Measurements from ENCODE around the gene SERPINC1. TPM values are rescaled to one million over a fixed set of nuclear protein-coding genes. Genes with fewer than 3 reads are reported as not detected.

The SERPINC1 gene
- total and polyA plus RNA-seq, 10 of the 15 experiments (the other 5 are each of a cell fraction or from before 2014, with no cell fraction given) = 0.11 to 0.44 TPM; not detected in 8

DNA sequence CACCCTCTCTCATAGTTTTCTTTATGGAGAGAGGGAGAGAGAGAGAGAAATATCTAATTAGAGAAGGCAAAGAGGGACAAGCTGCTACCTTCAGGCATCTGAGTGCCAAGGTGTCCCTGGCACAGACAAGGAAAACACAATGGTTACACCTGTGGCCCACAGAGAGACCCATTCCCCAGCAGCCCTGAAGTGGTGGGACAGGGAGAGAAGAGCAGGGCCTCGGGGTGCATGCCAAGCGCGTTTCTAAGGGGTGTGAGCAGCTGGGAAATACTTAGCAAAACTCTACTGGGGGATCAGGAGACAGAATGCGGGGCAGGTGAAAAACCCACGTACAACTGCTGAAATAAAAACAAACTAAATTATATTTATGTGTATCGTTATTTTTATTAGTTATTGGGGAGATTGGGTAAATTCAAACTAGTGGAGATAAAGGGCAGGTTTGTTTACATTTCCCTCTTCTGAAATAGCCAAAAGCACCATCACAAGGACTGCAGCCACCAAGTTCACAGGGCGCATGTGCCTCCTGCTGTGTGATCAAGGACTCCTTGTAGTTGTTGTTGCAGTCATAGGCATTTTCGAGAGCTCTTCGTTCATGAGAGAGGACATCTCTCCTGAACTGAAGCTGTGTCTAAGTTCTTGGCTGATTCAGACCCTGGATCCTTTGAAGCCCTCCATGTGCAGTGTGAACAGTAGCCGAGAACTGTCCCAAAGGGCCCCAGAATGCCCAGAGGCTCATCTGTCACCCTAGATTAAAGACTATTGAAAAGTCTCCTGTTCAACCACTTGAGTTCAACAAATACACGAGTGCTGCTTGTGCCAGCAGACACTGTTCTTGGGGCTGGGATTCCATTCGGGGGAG is 737 bp upstream of the SERPINC1 start:
- H3K4me3 ChIP-seq = no peak overlapping the region
- SMC1A ChIA-PET (ENCODE audit: uncharacterized antibody, unreplicated experiment) = interaction anchor here (1.6 kb wide), 1 partner anchor 147 kb away, joined by 3 read pairs; no protein-coding TSS in a partner anchor
- no peaks in the 10 kb centered on the region for H3K79me2 ChIP-seq (ENCODE audit: control insufficient read depth, insufficient read depth, low read length)
- no peaks in the 10 kb centered on the region for H3K36me3 ChIP-seq (ENCODE audit: control insufficient read depth in 2 of 2, insufficient read depth in 2 of 2, low read length in 1 of 2)
- RAD21 ChIA-PET (ENCODE audit: unreplicated experiment) = no interaction called here
- TF ChIP-seq NR2F1 (conservative IDR thresholded peaks at IDR 0.05) = no peak
- H3K4me1 ChIP-seq (ENCODE audit: control insufficient read depth, insufficient read depth, low read length) = no peaks in the 10 kb centered on the region
- no peaks in the 10 kb centered on the region for H3K9me3 ChIP-seq (replicated peaks; ENCODE audit: control insufficient read depth, insufficient read depth, low read length)
- in situ Hi-C loops (cut with MboI) = no loop called here
- ATAC-seq (no peak), DNase-seq (ENCODE audit: low read depth, low spot score) (no peak), FAIRE-seq (no peak)
- H3K4me2 ChIP-seq (ENCODE audit: control insufficient read depth, insufficient read depth) = no peak overlapping the region
- 59% methylated on average over 12 of the region's 12 CpGs for WGBS (ENCODE audit: insufficient coverage, insufficient replicate concordance, low lambda C conversion rate, missing lambda C conversion rate)
- H2AFZ ChIP-seq (ENCODE audit: control insufficient read depth, low read depth, low read length) = no peak overlapping the region
- BruUV-seq (replicated peaks) = no TSS peak
- intact Hi-C loops (cut with micrococcal nuclease; ENCODE audit: unreplicated experiment) = no loop called here
- no peak overlapping the region for H3K27ac ChIP-seq (ENCODE audit: control insufficient read depth, insufficient read depth)
- H4K20me1 ChIP-seq (ENCODE audit: control insufficient read depth, insufficient read depth) = no peaks in the 10 kb centered on the region
- CTCF ChIA-PET = no interaction called here
- POLR2A ChIA-PET = no interaction called here
- H3K9ac ChIP-seq (ENCODE audit: control insufficient read depth, insufficient read depth, low read length) = no peak overlapping the region
- H3K27me3 ChIP-seq (replicated peaks in 1 of 2; ENCODE audit: control insufficient read depth in 2 of 2, insufficient read depth in 2 of 2, low read length in 1 of 2) = peaks cover 0 to 1% of the 10 kb centered on the region in 2 experiments; a peak in 1 of 4 replicates

DNA sequence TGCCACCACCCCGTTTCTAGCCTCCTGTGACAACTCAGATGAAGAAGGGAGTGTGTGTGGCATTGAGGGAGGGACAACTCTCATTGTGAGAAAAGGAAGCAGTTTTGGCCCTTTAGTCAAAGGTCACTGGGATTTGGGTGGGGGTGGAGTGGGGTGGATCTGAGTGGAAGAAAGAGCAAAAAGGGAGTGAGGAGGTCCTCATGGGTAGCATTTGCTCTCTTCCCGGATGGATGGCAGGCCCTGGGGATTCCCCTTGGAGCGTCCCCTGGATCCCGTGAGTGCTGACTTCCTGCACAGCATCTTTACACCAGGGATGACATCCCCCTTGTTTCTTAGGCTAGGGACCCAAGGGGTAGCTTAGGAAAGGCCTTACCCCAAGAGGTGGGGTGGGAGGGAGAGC is 460 bp downstream of the SERPINC1 start:
- no peaks in the 10 kb centered on the region for H3K79me2 ChIP-seq (ENCODE audit: control insufficient read depth, insufficient read depth, low read length)
- H3K4me1 ChIP-seq (ENCODE audit: control insufficient read depth, insufficient read depth, low read length) = no peaks in the 10 kb centered on the region
- peaks cover 0 to 1% of the 10 kb centered on the region in 2 experiments; a peak in 1 of 4 replicates for H3K27me3 ChIP-seq (replicated peaks in 1 of 2; ENCODE audit: control insufficient read depth in 2 of 2, insufficient read depth in 2 of 2, low read length in 1 of 2)
- ChIA-PET CTCF (interaction anchor here (2.4 kb wide), 1 partner anchor 43 kb away, joined by 5 read pairs; no protein-coding TSS in a partner anchor), RAD21 (ENCODE audit: unreplicated experiment) (no interaction called here), POLR2A (no interaction called here), SMC1A (ENCODE audit: uncharacterized antibody, unreplicated experiment) (no interaction called here)
- no peaks in the 10 kb centered on the region for H3K36me3 ChIP-seq (ENCODE audit: control insufficient read depth in 2 of 2, insufficient read depth in 2 of 2, low read length in 1 of 2)
- DNase-seq (ENCODE audit: low read depth, low spot score) (no peak), ATAC-seq (no peak), FAIRE-seq (no peak)
- no peak overlapping the region for H3K4me3 ChIP-seq
- H3K9me3 ChIP-seq (replicated peaks; ENCODE audit: control insufficient read depth, insufficient read depth, low read length) = no peaks in the 10 kb centered on the region
- BruUV-seq (replicated peaks) = no TSS peak
- WGBS (ENCODE audit: insufficient coverage, insufficient replicate concordance, low lambda C conversion rate, missing lambda C conversion rate) = 52% methylated on average over 4 of the region's 4 CpGs
- H3K4me2 ChIP-seq (ENCODE audit: control insufficient read depth, insufficient read depth) = no peak overlapping the region
- in situ Hi-C loops (cut with MboI) = no loop called here
- intact Hi-C loops (cut with micrococcal nuclease; ENCODE audit: unreplicated experiment) = no loop called here
- H2AFZ ChIP-seq (ENCODE audit: control insufficient read depth, low read depth, low read length) = no peak overlapping the region
- no peak for TF ChIP-seq EGR1 (IDR thresholded peaks at IDR 0.05; ENCODE audit: borderline replicate concordance in 1 of 2, low read depth in 2 of 2, low read length in 2 of 2)
- TF ChIP-seq FOXK2 (IDR thresholded peaks at IDR 0.05) = no peak
- no peak for TF ChIP-seq IKZF1 (conservative IDR thresholded peaks at IDR 0.05)
- no peak for TF ChIP-seq POU2F2 (IDR thresholded peaks at IDR 0.05; ENCODE audit: borderline replicate concordance, low read depth, low read length)
- no peak for TF ChIP-seq MXI1 (IDR thresholded peaks at IDR 0.05; ENCODE audit: low read depth, low read length)
- no peak for TF ChIP-seq CBX5 (IDR thresholded peaks at IDR 0.05; ENCODE audit: low read depth)
- TF ChIP-seq CBFB (IDR thresholded peaks at IDR 0.05; ENCODE audit: low read depth) = no peak
- TF ChIP-seq MEF2B (IDR thresholded peaks at IDR 0.05; ENCODE audit: partially characterized antibody, poor library complexity, severe bottlenecking) = no peak
- no peak overlapping the region for H3K27ac ChIP-seq (ENCODE audit: control insufficient read depth, insufficient read depth)
- H3K9ac ChIP-seq (ENCODE audit: control insufficient read depth, insufficient read depth, low read length) = no peak overlapping the region
- H4K20me1 ChIP-seq (ENCODE audit: control insufficient read depth, insufficient read depth) = no peaks in the 10 kb centered on the region

Measured in GM12878 (cell line).